CD4-positive, alpha-beta T cell (primary cell): Measurements from ENCODE around the gene KIAA0586. TPM values are rescaled to one million over a fixed set of nuclear protein-coding genes. Genes with fewer than 3 reads are reported as not detected.
"Not testable (repeated sequence)": the region's sequence is repeated elsewhere in the genome, so short reads cannot be mapped to it uniquely, and the experiment has no call there.

Source experiments
- ATAC-seq: fragments of 200-7000 bp; cut with Tn5 transposase; one replicate; pipeline ENCODE4 v1.10.0; 2022; ENCODE audit warnings: mild to moderate bottlenecking; ENCODE audit not compliant: poor library complexity
- CTCF ChIA-PET: fragments of 350-600 bp; sonication (Branson Sonifier 250); formaldehyde crosslinking; loops from one replicate; lab custom pipeline; 2021; ENCODE audit warnings: antibody characterized with exemption, inconsistent platforms; lab: Charles Lee
- POLR2A ChIA-PET: fragments of 350-600 bp; sonication (Branson Sonifier 250); formaldehyde crosslinking; loops from one replicate; lab custom pipeline; 2021; ENCODE audit warnings: antibody characterized with exemption, inconsistent platforms; lab: Charles Lee
- DNase-seq, 14 experiments: peaks; one replicate each; pipeline ENCODE4 v3.0.0-alpha.2; 2013 to 2020; ENCODE audit warnings: mixed read lengths in 2 of 14
- H3K27ac ChIP-seq, 2 donors: one replicate each; pipeline versions ENCODE4 v1.5.1 to v1.7.0; 2013; ENCODE audit warnings: low read length in 2 of 2, low read depth in 1 of 2, mild to moderate bottlenecking in 1 of 2
- H3K27me3 ChIP-seq, 2 experiments: 1 replicate in 1 of 2; 2 replicates in 1 of 2; pipeline versions ENCODE4 v1.6.1 to v1.7.0; 2013; ENCODE audit warnings: low read length in 2 of 2, control low read depth in 1 of 2, mild to moderate bottlenecking in 1 of 2, moderate library complexity in 1 of 2; ENCODE audit not compliant: insufficient read depth in 2 of 2, control insufficient read depth in 1 of 2
- H3K36me3 ChIP-seq: one replicate; pipeline ENCODE4 v1.6.1; 2013; ENCODE audit warnings: low read length, control low read depth; ENCODE audit not compliant: insufficient read depth
- H3K4me1 ChIP-seq: one replicate; pipeline ENCODE4 v1.6.1; 2013; ENCODE audit warnings: low read length, control low read depth; ENCODE audit not compliant: insufficient read depth
- H3K4me3 ChIP-seq: one replicate; pipeline ENCODE4 v1.5.1; 2013; ENCODE audit warnings: mild to moderate bottlenecking, low read length, moderate library complexity
- H3K9me3 ChIP-seq, 2 experiments: 1 replicate in 1 of 2; 2 replicates in 1 of 2; pipeline versions ENCODE4 v1.6.1 to v1.7.0; 2013; ENCODE audit warnings: low read length in 2 of 2, mild to moderate bottlenecking in 2 of 2, control low read depth in 1 of 2, moderate library complexity in 1 of 2; ENCODE audit not compliant: control insufficient read depth in 1 of 2, insufficient read depth in 1 of 2
- H3K27ac Mint-ChIP-seq: one replicate; pipeline ENCODE4 v1.8.0; 2020; ENCODE audit warnings: mixed read lengths
- H3K27me3 Mint-ChIP-seq: one replicate; pipeline ENCODE4 v1.8.0; 2021; ENCODE audit warnings: mixed read lengths
- H3K36me3 Mint-ChIP-seq: one replicate; pipeline ENCODE4 v1.8.0; 2021; ENCODE audit warnings: low read depth, mixed read lengths
- H3K4me1 Mint-ChIP-seq: one replicate; pipeline ENCODE4 v1.8.0; 2021; ENCODE audit warnings: low read depth, mixed read lengths
- H3K4me3 Mint-ChIP-seq: one replicate; pipeline ENCODE4 v1.8.0; 2020; ENCODE audit warnings: mild to moderate bottlenecking, mixed read lengths
- H3K9me3 Mint-ChIP-seq: one replicate; pipeline ENCODE4 v1.8.0; 2020; ENCODE audit warnings: mixed read lengths
- intact Hi-C, 2 experiments: fragments of 100-400 bp; cut with DNase I in 1 of 2; cut with micrococcal nuclease in 1 of 2; formaldehyde crosslinking; loops; one replicate each; pipeline versions ENCODE4 v1.15.1 to v1.9.0; 2023 to 2025; cut with DNase I, micrococcal nuclease
- total RNA-seq, 174 experiments: library from RNA in 2 of 174; stranded (reverse) in 2 of 174; gene quantifications; one replicate each; pipeline ENCODE4 v1.2.3 and lab custom pipeline; 2021 to 2026
- TF ChIP-seq, protein P1 (sequence below): fragments of 200-600 bp; IDR thresholded peaks from one replicate; pipeline ENCODE4 v1.8.0; 2022; ENCODE audit warnings: antibody characterized with exemption, mild to moderate bottlenecking

KIAA0586 gene
- total RNA-seq, 2 experiments from 2014 or later, result 16.5 to 18.2 TPM

DNA sequence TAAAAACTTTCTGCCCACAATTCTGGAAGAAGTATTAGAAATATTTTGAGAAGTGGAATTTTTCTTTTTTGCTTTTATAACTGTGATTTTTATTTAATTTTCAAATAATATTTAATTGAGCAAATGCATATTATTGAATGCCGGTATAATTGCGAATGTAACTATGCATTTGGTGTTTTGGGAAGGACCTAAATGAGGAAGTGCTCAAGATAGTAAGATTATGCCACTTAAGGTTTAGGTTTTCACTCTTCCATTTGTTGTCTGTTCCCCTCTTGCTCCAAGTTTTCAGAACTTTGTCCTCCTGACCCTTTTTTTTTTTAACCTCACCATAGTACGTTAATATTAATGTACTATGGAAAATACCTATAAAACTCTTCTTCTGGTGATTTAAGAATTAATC lies 85.8 kb downstream of the KIAA0586 start:
- no peak overlapping the region for H3K4me3 Mint-ChIP-seq
- intact Hi-C loops, result no loop called here
- Histone ChIP-seq H3K27me3 (no peaks in the 10 kb centered on the region), H3K27ac (no peak overlapping the region), H3K4me3 (no peak overlapping the region), H3K36me3 (peaks cover 33% of the 10 kb centered on the region), H3K4me1 (no peaks in the 10 kb centered on the region), H3K9me3 (no peaks in the 10 kb centered on the region)
- H3K9me3 Mint-ChIP-seq, result no peaks in the 10 kb centered on the region
- no peak for ATAC-seq
- H3K27ac Mint-ChIP-seq, result no peak overlapping the region
- H3K4me1 Mint-ChIP-seq, result no peaks in the 10 kb centered on the region
- TF ChIP-seq, protein P1, sequence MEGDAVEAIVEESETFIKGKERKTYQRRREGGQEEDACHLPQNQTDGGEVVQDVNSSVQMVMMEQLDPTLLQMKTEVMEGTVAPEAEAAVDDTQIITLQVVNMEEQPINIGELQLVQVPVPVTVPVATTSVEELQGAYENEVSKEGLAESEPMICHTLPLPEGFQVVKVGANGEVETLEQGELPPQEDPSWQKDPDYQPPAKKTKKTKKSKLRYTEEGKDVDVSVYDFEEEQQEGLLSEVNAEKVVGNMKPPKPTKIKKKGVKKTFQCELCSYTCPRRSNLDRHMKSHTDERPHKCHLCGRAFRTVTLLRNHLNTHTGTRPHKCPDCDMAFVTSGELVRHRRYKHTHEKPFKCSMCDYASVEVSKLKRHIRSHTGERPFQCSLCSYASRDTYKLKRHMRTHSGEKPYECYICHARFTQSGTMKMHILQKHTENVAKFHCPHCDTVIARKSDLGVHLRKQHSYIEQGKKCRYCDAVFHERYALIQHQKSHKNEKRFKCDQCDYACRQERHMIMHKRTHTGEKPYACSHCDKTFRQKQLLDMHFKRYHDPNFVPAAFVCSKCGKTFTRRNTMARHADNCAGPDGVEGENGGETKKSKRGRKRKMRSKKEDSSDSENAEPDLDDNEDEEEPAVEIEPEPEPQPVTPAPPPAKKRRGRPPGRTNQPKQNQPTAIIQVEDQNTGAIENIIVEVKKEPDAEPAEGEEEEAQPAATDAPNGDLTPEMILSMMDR, result no peak
- CTCF ChIA-PET, result no interaction called here
- POLR2A ChIA-PET, result no interaction called here
- H3K27me3 Mint-ChIP-seq, result no peaks in the 10 kb centered on the region
- peaks cover 88% of the 10 kb centered on the region for H3K36me3 Mint-ChIP-seq
- DNase-seq, result no peak

DNA sequence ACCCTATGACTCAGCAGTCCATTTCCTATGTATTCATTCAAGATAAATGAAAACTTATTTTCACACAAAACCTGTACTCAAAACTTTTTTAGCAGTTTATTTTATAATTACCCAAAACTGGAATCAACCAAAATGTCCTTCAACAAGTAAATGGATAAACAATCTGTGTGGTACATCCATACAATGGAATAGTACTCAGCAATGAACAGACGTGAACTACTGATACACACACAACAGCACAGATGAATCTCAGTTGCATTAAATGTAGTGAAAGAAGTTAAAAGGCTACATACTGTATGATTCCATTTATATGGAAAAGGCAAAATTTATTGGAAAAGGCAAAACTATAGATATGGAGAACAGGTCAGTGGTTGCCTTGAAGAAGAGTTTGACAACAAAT lies 90.1 kb downstream of the KIAA0586 start:
- no peaks in the 10 kb centered on the region for H3K9me3 ChIP-seq
- ChIA-PET POLR2A (no interaction called here), CTCF (no interaction called here)
- no peaks in the 10 kb centered on the region for H3K27me3 ChIP-seq
- TF ChIP-seq, protein P1, result no peak
- H3K4me3 ChIP-seq, result no peak overlapping the region
- H3K36me3 ChIP-seq, result peaks cover 26% of the 10 kb centered on the region
- no peak for ATAC-seq
- no peak overlapping the region for H3K27ac ChIP-seq
- no peaks in the 10 kb centered on the region for H3K4me1 Mint-ChIP-seq
- DNase-seq, result no peak
- H3K4me3 Mint-ChIP-seq, result no peak overlapping the region
- intact Hi-C loops, result no loop called here
- H3K9me3 Mint-ChIP-seq, result no peaks in the 10 kb centered on the region
- no peak overlapping the region for H3K27ac Mint-ChIP-seq
- peaks cover 90% of the 10 kb centered on the region for H3K36me3 Mint-ChIP-seq
- H3K27me3 Mint-ChIP-seq, result no peaks in the 10 kb centered on the region
- no peaks in the 10 kb centered on the region for H3K4me1 ChIP-seq

DNA sequence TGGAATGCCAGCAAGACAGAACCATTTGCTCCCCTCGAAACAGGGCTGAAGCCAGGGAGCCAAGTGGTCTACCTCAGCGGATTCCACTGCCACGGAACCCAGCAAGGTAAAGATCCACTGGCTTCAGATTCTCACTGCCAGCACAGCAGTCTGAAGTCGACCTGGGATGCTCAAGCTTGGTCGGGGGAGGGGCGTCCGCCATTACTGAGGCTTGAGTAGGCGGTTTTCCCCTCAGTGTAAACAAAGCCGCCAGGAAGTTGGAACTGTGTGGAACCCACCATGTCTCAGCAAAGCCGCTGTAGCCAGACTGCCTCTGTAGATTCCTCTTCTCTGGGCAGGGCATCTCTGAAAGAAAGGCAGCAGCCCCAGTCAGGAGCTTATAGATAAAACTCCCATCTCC lies 98.2 kb downstream of the KIAA0586 start:
- DNase-seq, H3K4me3 ChIP-seq, H3K27me3 Mint-ChIP-seq, H3K27ac Mint-ChIP-seq, H3K27me3 ChIP-seq, H3K4me1 ChIP-seq, intact Hi-C loops, H3K4me3 Mint-ChIP-seq, H3K4me1 Mint-ChIP-seq, ATAC-seq, H3K9me3 Mint-ChIP-seq, H3K9me3 ChIP-seq, H3K27ac ChIP-seq: not testable (repeated sequence)
- peaks cover 11% of the 10 kb centered on the region for H3K36me3 ChIP-seq
- H3K36me3 Mint-ChIP-seq, result peaks cover 49% of the 10 kb centered on the region
- POLR2A ChIA-PET, result interaction anchor here (0.6 kb wide), 1 partner anchor 462 kb away, joined by 3 read pairs; no protein-coding TSS in a partner anchor
- CTCF ChIA-PET, result interaction anchor here (0.9 kb wide), 1 partner anchor 24 kb away, joined by 5 read pairs; no protein-coding TSS in a partner anchor

DNA sequence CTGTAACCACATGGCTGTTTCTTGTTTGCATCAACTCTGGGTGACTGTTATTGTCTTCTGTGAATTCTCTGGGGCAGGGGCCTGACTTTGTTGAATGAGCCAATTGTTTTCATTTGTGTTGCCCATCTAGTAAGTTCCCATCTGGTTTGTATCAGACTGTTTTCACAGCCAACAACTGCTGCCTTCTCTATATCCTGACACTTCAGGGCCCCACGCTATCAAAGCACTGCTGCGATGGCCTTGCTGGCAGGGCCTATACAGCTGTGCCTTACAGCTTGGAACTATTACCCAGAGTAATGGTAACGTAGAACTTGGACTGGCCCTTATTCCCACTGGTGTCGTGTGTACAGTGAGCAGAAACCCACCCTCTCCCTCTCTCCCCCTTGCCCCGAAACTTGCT lies 105.9 kb downstream of the KIAA0586 start:
- Mint-ChIP-seq H3K27me3 (no peaks in the 10 kb centered on the region), H3K4me1 (peaks cover 12% of the 10 kb centered on the region), H3K9me3 (peaks cover 2% of the 10 kb centered on the region), H3K27ac (no peak overlapping the region), H3K36me3 (peaks cover 8% of the 10 kb centered on the region), H3K4me3 (no peak overlapping the region)
- H3K36me3 ChIP-seq, result no peaks in the 10 kb centered on the region
- no peak for ATAC-seq
- H3K9me3 ChIP-seq, result peaks cover 0 to 4% of the 10 kb centered on the region in 2 experiments
- H3K27me3 ChIP-seq, result no peaks in the 10 kb centered on the region
- no peaks in the 10 kb centered on the region for H3K4me1 ChIP-seq
- H3K4me3 ChIP-seq, result no peak overlapping the region
- TF ChIP-seq, protein P1, result no peak
- ChIA-PET POLR2A (no interaction called here), CTCF (interaction anchor here (2.0 kb wide), 1 partner anchor 32 kb away, joined by 6 read pairs; no protein-coding TSS in a partner anchor)
- DNase-seq, result no peak
- intact Hi-C loops, result no loop called here
- no peak overlapping the region for H3K27ac ChIP-seq
